ENCODE measurements around the gene EDEM3.

The EDEM3 gene

DNA sequence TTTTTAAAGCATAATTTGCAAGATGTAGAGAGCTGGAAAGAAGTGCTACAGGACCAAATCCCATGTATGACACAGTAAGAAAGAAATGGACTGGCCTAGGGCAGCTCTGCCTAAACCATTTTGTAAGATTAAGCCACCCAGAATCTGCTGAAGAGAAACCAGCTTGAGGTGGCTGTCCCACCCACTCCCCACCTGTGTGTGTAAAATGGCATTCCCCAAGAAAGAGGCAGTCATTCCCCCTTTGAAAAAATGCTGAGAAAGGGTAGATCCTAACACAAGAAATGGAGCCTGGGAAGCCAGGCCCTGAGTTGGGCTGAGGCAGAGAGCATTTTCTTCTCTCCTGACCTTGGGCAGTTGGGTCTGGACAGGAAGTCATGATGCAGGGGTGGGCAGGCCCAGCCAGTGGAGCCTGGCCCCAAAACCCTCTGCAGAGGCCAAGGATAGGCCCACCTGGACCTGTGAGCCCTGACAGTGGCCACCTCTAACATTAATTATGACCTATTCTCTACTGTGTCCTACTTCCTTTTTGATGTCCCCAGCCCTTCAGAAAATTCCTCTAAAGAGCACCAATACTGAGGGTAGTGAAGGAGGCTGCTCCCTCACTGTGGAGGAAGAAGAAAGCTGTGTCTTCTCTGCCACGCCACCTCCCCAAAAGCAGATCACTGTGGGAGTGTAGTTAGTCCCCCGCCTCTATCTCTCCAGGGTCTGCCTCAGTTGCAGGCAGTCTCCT lies 94.0 kb downstream of the EDEM3 start:
- no peak overlapping the region for H3K4me3 Mint-ChIP-seq
- H3K36me3 Mint-ChIP-seq = no peaks in the 10 kb centered on the region
- CTCF ChIA-PET = interaction anchor here (1.3 to 1.4 kb wide), 2 partner anchors 9 to 19 kb away, joined by 3 to 4 read pairs; no protein-coding TSS in a partner anchor
- peaks cover 6% of the 10 kb centered on the region for H3K4me1 Mint-ChIP-seq
- H3K27me3 Mint-ChIP-seq = peaks cover 33% of the 10 kb centered on the region
- H3K9me3 Mint-ChIP-seq = no peaks in the 10 kb centered on the region
- no peak for DNase-seq
- H3K27ac Mint-ChIP-seq = no peak overlapping the region

DNA sequence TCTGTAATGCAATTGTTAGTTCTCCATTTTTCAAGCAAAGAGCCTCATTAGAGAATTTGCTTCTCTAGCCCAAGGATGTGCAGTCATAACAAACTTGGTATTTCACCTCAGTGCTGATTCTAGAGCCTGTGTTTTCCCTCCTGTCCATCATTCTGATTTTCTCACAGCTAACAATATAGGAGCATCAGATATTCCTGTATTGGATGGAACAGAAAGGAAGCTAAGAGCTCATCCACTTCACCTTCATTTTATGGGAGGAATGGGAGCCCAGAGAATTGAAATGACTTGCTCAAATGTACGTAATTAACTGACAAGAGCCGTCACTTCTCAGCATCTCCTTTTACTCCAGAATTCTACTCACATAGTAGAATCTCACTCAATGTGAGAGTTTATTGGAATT lies 96.6 kb downstream of the EDEM3 start:
- H3K27ac Mint-ChIP-seq = no peak overlapping the region
- no peaks in the 10 kb centered on the region for H3K36me3 Mint-ChIP-seq
- no peak overlapping the region for H3K4me3 Mint-ChIP-seq
- no peaks in the 10 kb centered on the region for H3K9me3 Mint-ChIP-seq
- CTCF ChIA-PET = no interaction called here
- DNase-seq = no peak
- H3K4me1 Mint-ChIP-seq = no peaks in the 10 kb centered on the region
- H3K27me3 Mint-ChIP-seq = peaks cover 15% of the 10 kb centered on the region

DNA sequence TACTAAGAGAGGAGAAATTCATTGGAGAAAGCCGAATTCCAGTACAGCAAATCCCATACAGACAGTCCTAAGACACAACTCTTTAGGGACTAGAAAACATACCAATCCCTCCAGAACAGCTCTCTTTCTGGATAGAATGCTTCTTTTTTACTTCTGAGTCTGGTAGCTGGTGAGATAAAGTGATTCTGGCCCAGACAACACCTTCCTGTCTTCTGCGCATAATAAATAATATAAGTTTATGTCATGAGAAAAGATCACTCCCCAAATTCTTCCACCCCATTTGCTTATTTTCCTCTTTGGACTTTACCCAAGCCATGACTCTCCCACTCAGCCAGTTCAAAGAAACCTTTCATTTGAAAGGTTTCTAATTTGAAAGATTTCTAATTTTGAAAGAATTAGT lies 98.4 kb downstream of the EDEM3 start:
- H3K9me3 Mint-ChIP-seq = no peaks in the 10 kb centered on the region
- H3K27me3 Mint-ChIP-seq = peaks cover 12% of the 10 kb centered on the region
- no peak for DNase-seq
- CTCF ChIA-PET = no interaction called here
- H3K4me3 Mint-ChIP-seq = no peak overlapping the region
- no peaks in the 10 kb centered on the region for H3K4me1 Mint-ChIP-seq
- no peak overlapping the region for H3K27ac Mint-ChIP-seq
- no peaks in the 10 kb centered on the region for H3K36me3 Mint-ChIP-seq

DNA sequence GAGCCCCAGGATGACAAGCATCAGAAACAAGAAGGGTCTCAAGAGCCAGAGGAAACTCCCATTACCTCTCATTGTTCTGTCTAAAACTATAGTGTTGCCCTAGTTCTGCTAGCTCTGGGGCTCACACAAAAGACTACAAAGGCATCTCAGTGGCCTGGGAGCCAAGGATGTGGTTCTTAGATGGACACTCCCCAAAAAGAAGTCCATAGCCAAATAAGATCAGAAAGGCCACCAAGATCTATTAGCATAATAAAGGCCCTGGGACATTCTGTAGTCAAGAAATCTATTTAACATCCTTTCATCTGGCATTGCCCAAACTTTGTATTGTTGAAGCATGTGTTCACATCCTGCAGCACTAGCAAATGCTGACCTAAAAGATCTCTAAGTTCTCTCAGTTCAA lies 99.5 kb downstream of the EDEM3 start:
- CTCF ChIA-PET = interaction anchor here (0.6 kb wide), 1 partner anchor 592 kb away, joined by 4 read pairs; no protein-coding TSS in a partner anchor
- H3K36me3 Mint-ChIP-seq = no peaks in the 10 kb centered on the region
- H3K27me3 Mint-ChIP-seq = peaks cover 3% of the 10 kb centered on the region
- DNase-seq = no peak
- H3K27ac Mint-ChIP-seq = no peak overlapping the region
- H3K4me1 Mint-ChIP-seq = no peaks in the 10 kb centered on the region
- no peak overlapping the region for H3K4me3 Mint-ChIP-seq
- no peaks in the 10 kb centered on the region for H3K9me3 Mint-ChIP-seq

DNA sequence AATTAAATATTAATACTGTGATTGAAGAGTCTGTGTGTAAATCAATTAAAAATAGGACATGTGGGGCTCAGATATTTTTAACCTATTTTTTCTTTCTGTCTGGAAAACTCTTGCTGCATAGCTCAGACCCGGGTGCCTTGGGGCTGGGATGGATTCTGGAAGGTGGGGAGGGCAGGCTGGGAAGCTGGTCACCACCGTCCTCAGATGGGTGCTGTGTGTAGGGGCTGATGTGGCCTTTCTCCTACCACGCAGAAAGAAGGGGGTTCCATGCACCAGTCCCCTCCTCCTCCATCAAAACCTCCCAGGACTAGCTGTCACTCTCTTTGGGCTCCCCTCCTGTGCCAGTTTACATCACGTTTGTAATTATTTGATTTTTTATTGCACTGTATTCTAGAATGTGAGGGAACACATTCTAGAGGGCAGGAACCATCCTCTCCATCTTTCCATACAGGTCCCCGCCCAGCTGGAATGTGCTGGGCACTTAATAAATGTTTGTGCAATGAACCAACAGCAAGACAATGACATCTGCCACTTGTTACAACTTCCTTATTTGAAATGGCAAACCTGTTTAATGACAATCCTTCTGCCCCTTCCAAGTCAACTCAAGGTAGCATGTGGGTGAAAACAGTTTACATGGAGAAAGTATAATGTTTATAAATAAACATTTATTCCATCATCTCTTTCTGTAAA lies 104.3 kb downstream of the EDEM3 start:
- H3K36me3 Mint-ChIP-seq = no peaks in the 10 kb centered on the region
- no peak for DNase-seq
- CTCF ChIA-PET = no interaction called here
- H3K4me1 Mint-ChIP-seq = no peaks in the 10 kb centered on the region
- H3K27me3 Mint-ChIP-seq = peaks cover 3% of the 10 kb centered on the region
- no peak overlapping the region for H3K4me3 Mint-ChIP-seq
- H3K27ac Mint-ChIP-seq = no peak overlapping the region
- no peaks in the 10 kb centered on the region for H3K9me3 Mint-ChIP-seq

DNA sequence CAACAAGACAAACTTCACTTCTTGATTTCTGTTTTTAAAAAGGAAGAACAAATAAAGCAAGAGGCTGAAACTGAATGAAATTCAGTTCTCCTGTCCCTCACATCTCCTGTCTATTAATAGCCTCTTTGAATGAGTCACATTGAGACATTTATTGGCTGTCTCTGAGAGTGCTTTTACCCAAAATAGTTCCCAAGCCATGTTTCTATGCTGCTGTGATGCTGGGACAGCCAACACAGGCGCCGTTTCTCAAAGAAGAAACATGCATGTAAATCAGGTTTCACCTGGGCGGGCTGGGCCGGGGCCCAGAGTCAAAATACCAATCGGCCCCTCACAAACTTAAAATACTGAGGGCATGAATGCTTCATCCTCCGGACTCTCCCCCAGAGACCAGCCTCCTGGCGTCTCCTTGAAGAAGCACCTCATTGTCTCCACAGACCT lies 105.2 kb downstream of the EDEM3 start:
- DNase-seq = no peak
- CTCF ChIA-PET = no interaction called here
- H3K4me3 Mint-ChIP-seq = no peak overlapping the region

DNA sequence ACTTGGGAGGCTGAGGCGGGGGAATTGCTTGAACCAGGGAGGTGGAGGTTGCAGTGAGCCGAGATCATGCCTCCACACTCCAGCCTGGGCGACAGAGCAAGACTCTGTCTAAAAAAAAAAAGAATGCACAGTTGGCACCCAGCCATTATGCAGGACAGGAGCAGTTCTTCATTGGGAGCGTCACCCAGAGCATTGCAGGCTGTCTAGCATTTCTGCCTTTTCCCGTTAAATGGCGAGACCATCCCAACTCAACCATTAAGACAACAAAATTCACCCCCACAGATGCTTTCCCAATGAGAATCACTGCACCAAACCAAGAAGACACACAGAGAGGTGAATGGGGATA lies 105.8 kb downstream of the EDEM3 start:
- Mint-ChIP-seq H3K27ac (no peak overlapping the region), H3K36me3 (no peaks in the 10 kb centered on the region), H3K4me3 (no peak overlapping the region), H3K9me3 (no peaks in the 10 kb centered on the region), H3K4me1 (no peaks in the 10 kb centered on the region), H3K27me3 (peaks cover 6% of the 10 kb centered on the region)
- no peak for DNase-seq
- CTCF ChIA-PET = no interaction called here

More for the DNA sequence above, 105.2 kb downstream of the EDEM3 start:
- Mint-ChIP-seq H3K27ac (no peak overlapping the region), H3K27me3 (peaks cover 4% of the 10 kb centered on the region), H3K9me3 (no peaks in the 10 kb centered on the region), H3K36me3 (no peaks in the 10 kb centered on the region), H3K4me1 (no peaks in the 10 kb centered on the region)

DNA sequence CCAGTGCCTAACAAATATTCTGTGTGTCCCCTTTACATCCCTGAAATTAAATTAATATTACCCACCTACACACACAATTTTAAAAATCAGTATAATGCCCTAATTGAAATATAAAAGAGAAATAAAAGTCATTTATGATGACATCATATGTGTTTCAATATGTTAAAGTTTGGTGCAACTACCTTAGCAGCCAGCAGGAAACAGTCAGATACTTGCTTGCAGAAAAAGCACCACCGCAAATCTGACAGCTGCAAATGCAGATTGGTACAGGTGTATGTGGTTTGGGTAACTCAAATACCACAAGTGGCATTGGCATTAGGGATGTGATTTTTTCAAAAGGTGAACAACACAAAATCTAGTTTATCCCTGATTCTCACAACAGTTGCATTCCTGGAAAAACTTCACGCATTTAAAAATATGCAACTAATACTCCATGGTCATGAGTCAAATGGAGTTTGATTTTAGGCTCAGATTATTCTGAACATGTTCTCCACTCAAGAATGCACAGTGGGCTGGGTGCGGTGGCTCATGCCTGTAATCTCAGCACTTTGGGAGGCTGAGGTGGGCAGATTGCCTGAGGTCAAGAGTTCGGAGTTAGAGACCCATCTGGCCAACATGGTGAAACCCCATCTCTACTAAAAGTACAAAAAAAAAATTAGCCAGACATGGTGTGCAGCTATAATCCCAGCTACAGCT lies 106.3 kb downstream of the EDEM3 start:
- Mint-ChIP-seq H3K36me3 (no peaks in the 10 kb centered on the region), H3K27ac (no peak overlapping the region), H3K4me3 (no peak overlapping the region), H3K27me3 (peaks cover 6% of the 10 kb centered on the region), H3K9me3 (no peaks in the 10 kb centered on the region), H3K4me1 (no peaks in the 10 kb centered on the region)
- DNase-seq = no peak
- CTCF ChIA-PET = no interaction called here

DNA sequence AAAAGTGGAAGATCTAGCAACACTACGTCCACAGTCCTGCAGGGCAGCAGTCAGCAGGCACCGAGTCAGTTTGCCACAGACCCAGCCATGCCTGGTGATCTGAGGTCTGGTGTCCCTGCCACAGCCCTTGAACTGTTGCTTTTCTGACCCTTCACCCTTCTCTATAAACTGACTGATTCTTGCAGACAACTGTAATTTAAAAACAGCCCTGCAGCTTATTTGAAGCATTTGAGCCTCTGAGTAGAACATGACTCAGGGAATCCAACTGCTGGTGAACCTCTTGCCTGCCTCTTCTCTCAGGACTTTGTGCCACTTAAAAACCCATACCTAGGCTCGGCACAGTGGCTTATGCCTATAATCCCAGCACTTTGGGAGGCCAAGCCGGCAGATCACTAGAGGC lies 107.2 kb downstream of the EDEM3 start:
- Mint-ChIP-seq H3K9me3 (no peaks in the 10 kb centered on the region), H3K36me3 (no peaks in the 10 kb centered on the region), H3K27me3 (peaks cover 4% of the 10 kb centered on the region), H3K4me3 (no peak overlapping the region), H3K27ac (no peak overlapping the region), H3K4me1 (no peaks in the 10 kb centered on the region)
- CTCF ChIA-PET = no interaction called here
- no peak for DNase-seq

DNA sequence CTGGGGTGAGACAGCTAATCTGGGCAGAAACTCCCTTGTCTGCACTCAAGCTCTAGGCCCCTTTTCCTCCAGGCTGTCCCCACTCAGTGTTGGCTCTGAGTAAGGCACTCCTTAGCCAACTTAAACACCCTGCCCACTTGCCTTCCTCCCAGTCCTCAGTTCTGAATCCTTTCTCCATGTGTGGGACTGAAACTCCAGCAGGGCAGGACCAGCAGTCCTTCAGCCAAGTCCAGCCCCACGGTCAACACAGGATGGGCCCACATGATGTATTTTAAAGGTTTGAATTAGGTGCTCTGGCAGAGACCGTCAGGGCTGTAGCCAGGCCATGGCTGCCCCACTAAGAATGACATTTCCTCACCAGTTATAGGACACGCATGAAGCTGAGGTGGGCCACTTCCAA lies 107.8 kb downstream of the EDEM3 start:
- Mint-ChIP-seq H3K27me3 (peaks cover 3% of the 10 kb centered on the region), H3K9me3 (no peaks in the 10 kb centered on the region), H3K4me3 (no peak overlapping the region), H3K36me3 (no peaks in the 10 kb centered on the region), H3K27ac (no peak overlapping the region), H3K4me1 (no peaks in the 10 kb centered on the region)
- DNase-seq = no peak
- CTCF ChIA-PET = no interaction called here

DNA sequence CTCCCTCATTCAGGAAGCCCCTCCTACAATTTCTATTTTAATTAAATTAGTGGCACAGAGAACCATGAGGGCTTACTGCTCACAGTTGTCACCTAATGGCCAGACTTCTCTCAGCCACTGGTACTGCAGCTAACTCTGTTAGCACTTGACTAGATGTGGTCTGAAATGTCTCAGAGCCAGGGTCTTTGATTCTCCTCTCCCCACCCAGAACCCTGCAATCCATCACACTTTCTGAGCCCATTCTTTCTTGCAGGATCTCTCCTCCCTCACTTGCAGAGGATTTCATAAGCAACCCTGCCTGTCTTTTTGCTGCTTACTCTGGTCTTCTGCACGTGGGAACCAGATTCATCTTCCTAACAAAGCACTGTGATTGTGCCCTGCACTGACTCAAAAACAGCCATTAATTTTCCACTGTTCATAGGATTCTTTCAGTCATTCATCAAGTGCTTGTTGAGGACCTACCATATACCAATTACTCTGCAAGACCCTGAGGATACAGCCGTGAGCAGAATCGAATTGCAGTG lies 108.4 kb downstream of the EDEM3 start:
- DNase-seq = no peak
- Mint-ChIP-seq H3K36me3 (no peaks in the 10 kb centered on the region), H3K9me3 (no peaks in the 10 kb centered on the region), H3K27me3 (peaks cover 3% of the 10 kb centered on the region), H3K4me1 (no peaks in the 10 kb centered on the region), H3K4me3 (no peak overlapping the region), H3K27ac (no peak overlapping the region)
- CTCF ChIA-PET = interaction anchor here (0.6 kb wide), 1 partner anchor 1045 kb away, joined by 3 read pairs; no protein-coding TSS in a partner anchor

DNA sequence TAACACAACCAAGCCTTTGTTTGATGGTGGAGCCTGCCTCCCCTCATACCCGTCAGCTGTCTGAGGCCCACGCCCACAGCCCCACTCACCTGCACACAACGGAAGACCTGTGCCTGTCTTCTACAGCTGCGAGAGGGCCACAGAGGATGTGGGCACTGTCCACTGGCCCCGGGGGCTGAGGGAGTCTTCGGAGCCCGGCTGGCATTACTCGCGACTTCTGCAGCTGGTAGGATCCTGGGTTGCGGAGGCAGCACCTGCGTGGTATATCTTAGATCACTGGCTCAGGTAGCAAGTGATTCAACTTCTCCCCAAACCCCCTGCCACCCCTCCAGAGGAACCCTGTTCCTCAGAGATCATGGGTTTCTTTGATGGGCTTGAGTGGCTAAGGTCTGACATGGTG lies 109.9 kb downstream of the EDEM3 start:
- Mint-ChIP-seq H3K9me3 (no peaks in the 10 kb centered on the region), H3K36me3 (no peaks in the 10 kb centered on the region), H3K4me1 (no peaks in the 10 kb centered on the region), H3K27me3 (peaks cover 3% of the 10 kb centered on the region), H3K27ac (no peak overlapping the region), H3K4me3 (no peak overlapping the region)
- DNase-seq = no peak
- CTCF ChIA-PET = no interaction called here

DNA sequence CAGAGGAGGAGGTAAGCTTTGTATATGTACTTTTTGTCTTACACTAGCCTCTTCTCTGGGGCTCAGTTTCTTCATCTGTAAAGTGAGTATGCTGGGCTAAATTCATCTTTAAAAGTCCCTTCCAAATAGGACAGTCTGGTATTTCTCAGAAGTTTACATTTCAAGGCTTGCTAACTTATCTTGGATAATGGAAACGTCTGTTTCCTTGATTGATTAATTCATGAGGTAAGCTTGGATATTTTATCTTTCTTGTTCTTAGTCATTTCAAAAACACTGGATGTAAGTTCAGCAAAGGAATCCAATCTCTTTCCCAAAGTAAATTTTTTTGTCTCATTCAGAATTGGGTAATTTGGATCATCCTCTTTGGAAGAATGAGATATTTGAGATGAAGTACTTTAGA lies 111.0 kb downstream of the EDEM3 start:
- Mint-ChIP-seq H3K9me3 (no peaks in the 10 kb centered on the region), H3K27ac (no peak overlapping the region), H3K4me3 (no peak overlapping the region), H3K4me1 (no peaks in the 10 kb centered on the region), H3K27me3 (peaks cover 3% of the 10 kb centered on the region), H3K36me3 (no peaks in the 10 kb centered on the region)
- CTCF ChIA-PET = no interaction called here
- no peak for DNase-seq

DNA sequence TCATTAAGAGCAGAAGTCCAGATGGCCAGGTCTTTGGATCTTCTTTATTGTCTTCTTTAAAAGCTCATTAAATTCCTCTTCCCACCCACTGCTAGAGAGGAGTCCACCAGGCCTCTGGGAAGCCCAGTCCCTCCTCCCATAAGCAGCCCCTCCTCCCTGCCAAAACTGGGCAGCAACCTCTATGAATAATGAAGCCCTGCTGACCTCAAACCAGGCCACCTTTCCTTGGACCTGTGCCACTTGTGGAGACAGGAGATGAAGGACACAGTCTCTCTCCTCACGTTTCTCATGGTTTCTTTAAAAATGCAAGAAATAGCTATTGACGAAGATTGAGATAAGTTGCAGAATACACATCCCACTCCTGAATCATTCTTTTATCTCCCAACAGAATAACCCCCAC lies 112.8 kb downstream of the EDEM3 start:
- CTCF ChIA-PET = interaction anchor here (1.4 kb wide), 1 partner anchor 20 kb away, joined by 3 read pairs; no protein-coding TSS in a partner anchor
- DNase-seq = no peak
- Mint-ChIP-seq H3K27ac (no peak overlapping the region), H3K9me3 (no peaks in the 10 kb centered on the region), H3K27me3 (peaks cover 3% of the 10 kb centered on the region), H3K4me3 (no peak overlapping the region), H3K4me1 (no peaks in the 10 kb centered on the region), H3K36me3 (no peaks in the 10 kb centered on the region)
